Measurements from ENCODE around the gene ATRN.

The ATRN gene

DNA sequence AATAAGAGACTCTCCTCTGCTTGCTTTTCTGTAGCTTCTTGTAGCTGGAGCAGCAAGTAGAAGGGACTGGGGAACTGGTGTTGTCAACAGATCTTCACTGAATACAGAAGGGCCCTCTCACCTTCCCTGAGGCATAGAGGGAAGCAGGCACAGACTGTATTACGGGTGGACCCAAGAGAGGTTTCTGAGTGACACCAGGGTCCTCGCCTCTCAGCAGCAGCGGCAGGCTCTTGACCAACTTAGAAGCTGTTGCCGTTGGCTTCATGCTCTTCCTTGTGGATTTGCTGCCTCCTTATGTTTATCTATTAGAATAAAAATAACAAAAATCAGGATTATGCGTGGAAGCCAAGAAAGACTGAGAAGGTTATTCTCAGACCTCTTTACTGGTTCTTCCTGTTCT is 160.7 kb downstream of the ATRN start:
- no peak for DNase-seq

DNA sequence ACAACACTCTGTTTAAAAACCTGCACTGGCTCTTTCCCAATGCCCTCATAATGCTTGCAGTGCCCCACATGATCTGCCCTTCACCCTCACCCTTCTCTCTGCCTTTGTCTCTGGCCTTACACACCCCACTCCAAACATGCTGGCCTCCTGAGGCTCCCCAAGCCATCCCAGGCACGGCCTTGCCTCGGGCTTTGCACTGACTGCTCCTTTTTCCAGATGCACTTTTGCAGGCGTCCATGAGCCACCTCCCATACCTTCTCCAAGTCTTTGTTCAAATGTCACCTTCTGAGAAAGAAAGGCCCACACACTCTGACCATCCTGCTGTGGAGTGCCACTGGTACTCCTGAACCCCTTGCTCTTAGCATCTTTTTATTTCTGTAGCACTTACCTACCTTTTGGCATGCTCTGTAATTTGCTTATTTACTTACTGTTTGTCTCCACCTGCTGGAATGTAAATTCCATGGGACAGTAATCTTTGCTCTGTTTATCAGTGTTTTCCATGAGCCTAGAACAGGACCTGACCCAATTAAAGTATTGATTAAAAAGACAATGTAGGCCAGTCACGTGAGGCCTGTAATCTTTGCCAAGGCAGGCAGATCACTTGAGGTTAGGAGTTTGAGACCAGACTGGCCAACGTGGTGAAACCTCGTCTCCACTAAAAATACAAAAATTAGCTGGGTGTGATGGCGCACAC is 161.6 kb downstream of the ATRN start:
- DNase-seq: no peak

DNA sequence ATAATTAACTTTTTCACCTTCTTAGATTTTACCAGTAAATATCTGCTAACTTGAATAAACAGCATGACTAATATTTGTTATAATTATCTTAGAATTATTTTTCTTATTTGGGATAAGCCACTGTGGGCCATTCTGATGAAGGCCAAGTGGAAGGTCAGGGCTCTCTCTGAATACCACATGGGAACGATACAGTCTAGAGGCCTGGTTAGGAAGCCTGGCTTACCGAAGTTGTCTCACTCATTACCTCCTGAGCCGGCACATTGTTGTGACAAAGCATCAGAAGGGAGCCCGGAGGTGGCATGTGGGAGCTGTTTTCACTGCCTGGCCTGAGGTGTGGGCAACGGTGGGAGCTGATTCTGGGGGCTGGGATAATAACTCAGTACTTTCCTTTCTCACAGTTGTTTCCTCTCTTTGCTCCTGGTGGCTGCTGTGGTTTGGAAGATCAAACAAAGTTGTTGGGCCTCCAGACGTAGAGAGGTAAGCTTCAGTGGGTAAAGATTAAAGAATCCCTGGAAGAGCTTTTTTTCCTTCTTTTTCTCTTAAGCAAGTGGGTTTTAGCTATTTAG is 163.2 kb downstream of the ATRN start:
- DNase-seq: no peak

- DNase-seq: no peak
These were observed 164.5 kb downstream of the ATRN start for GRCh38 chr20:3635346-3635745.

DNA sequence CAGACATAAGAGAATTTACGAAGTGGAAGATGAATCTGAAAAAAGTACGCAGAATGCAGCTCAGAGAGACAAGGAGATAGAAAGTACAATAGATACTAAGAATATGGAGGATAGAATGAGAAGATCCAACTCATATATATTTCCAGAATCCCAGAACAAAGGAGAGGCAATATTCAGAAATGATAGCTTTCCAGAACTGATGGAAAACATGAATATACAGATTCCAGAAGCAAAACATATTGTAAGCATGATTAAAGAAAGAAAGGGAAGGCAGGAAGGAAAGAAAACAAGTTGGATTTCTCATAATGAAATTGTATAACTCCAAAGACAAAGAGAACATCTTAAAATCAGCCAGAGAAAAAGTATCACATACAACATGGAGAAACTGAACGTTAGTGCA is 169.4 kb downstream of the ATRN start:
- DNase-seq: no peak

DNA sequence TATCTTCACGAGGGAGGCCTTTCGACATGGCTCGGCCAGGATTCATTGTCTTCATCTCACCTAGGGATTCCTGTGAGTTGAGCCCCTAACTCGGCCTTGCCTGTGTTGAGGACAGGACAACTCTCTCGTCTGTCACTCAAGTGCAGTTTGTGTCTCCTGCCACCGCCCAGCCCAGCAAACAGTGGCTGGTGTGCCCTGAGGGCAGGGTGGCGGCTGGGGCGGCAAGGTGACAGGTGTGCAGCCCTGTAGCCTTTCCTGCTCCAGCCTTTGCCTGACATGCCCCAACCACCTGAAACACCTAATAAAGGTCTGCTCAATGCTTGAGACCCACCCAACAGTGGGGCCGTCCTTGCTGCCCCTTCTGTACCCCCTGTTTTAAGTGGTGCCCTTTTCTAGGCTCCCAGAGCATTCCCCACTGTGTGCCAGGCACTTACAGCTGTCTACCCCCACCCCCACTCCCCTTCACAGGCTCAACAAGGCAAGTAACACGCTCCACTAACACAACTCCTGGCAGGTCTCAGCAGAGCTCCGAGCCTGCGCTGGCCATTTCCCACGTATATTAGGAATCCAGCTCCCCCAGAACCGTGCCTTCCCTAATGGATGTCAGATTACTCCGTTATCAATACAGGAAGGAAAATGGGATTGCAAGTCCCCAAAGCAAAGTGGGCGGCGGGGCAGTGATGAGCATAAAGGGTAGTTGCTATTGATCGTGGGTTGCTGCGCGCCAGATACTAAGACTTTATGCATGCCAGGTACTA is 174.7 kb downstream of the ATRN start:
- no peak for DNase-seq

GRCh38 chr20:3646067-3646440 is 175.2 kb downstream of the ATRN start:
- DNase-seq: no peak

GRCh38 chr20:3646651-3647050 is 175.8 kb downstream of the ATRN start:
- no peak for DNase-seq

DNA sequence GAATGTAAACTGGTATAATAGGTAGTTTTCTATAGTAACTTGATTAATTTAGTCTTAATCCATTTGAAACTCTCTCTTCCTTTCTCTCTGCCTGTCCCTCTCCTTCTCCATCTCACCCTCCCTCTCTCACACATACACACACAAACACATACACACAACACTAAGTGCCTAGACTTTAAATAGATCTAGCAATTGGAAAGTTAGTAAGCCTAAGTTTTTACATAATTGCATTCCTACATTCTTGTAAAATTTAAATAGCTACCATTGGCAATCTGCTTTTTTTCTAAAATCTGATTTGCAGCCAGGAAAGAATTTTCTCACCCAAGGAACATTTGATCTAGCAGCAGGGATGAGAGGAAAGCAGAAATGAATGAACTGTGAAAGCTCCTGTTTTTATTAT is 176.7 kb downstream of the ATRN start:
- DNase-seq: no peak

DNA sequence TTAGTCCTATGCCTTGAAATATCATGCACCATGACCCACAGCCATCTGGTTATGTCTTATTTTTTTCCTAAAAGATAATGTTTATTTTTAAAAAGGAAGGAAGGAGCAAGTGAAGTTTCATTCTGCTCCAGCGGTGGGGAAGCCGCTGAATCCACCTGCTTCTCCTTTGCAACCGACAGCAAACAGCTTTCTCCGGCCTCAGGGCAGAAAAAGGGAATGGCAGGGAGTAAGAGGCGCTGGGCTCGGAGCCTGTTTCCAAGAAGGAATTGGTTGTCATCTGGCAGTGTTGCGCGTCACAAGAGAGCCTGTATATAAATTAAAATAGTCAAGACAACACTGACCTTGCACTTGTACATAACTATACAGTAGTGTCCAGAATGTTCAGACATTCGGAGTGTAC is 178.1 kb downstream of the ATRN start:
- DNase-seq: no peak

- no peak for DNase-seq
These were observed 180.6 kb downstream of the ATRN start for GRCh38 chr20:3651204-3651962.

- DNase-seq: no peak
These were observed 181.4 kb downstream of the ATRN start for GRCh38 chr20:3652221-3652620.

- DNase-seq: no peak
These were observed 182.1 kb downstream of the ATRN start for GRCh38 chr20:3652676-3653596.

DNA sequence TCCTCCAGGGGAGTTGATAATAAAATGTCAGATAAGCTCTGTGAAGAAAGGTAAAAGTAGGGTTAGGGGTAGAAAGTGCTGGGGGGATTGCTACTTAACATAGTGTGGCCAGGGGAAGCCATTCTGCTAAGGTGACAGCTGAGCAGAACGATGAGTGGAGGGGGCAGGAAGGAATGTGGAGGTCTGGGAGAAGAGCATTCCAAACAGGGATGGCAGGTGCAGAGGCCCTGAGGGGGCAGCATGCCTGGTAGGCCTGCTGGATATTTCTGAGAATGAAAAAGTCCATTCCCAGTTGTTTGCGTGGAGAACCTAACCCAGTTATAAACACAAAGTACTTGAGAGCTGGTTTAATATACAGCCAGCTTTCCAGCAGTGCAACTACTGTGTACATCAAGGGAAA is 183.1 kb downstream of the ATRN start:
- DNase-seq: no peak

GRCh38 chr20:3654326-3655130 is 183.7 kb downstream of the ATRN start:
- DNase-seq: peak; percentile 60

GRCh38 chr20:3655131-3655405 is 184.2 kb downstream of the ATRN start:
- DNase-seq: no peak

- no peak for DNase-seq
These were observed 187.3 kb downstream of the ATRN start for GRCh38 chr20:3658019-3658715.

GRCh38 chr20:3658716-3659491 is 188.1 kb downstream of the ATRN start:
- no peak for DNase-seq

- no peak for DNase-seq
These were observed 188.9 kb downstream of the ATRN start for GRCh38 chr20:3659492-3660261.
